Pancreas (tissue), 10 donors: ENCODE data around the gene SERPINC1. TPM values are rescaled to one million over a fixed set of nuclear protein-coding genes. Genes with fewer than 3 reads are reported as not detected.
"Not testable (repeated sequence)": the region's sequence is repeated elsewhere in the genome, so short reads cannot be mapped to it uniquely, and the experiment has no call there.

Experiments used
- ATAC-seq, 4 donors: fragments of 200-7000 bp; cut with Tn5 transposase; one replicate each; pipeline versions ENCODE4 v1.8.0 to v1.9.1; 2020; ENCODE audit warnings: mild to moderate bottlenecking in 4 of 4, moderate library complexity in 4 of 4
- DNase-seq, 6 donors: peaks; one replicate each; pipeline ENCODE4 v3.0.0-alpha.2; 2020
- FAIRE-seq: peaks from 2 replicates; lab custom pipeline; 2012; peaks lifted over from hg19 to GRCh38; lab: Jason Lieb, UNC
- H3K27ac ChIP-seq, 4 donors: fragments of 200-600 bp; sonication (generic); 1 replicate in 3 of 4; 2 replicates in 1 of 4; pipeline versions ENCODE4 v1.5.0 to v1.8.0; 2020
- H3K27me3 ChIP-seq, 4 donors: fragments of 200-600 bp; one replicate each; pipeline ENCODE4 v1.8.0; 2021
- H3K36me3 ChIP-seq, 3 donors: fragments of 200-600 bp; sonication (generic) in 1 of 3; one replicate each; pipeline versions ENCODE4 v1.5.0 to v1.8.0; 2020 to 2021
- H3K4me1 ChIP-seq, 3 donors: fragments of 200-600 bp; one replicate each; pipeline ENCODE4 v1.8.0; 2021
- H3K4me3 ChIP-seq, 4 donors: fragments of 200-600 bp; sonication (generic) in 2 of 4; one replicate each; pipeline versions ENCODE4 v1.5.0 to v1.8.0; 2020 to 2021
- H3K9me3 ChIP-seq, 4 donors: fragments of 200-600 bp; one replicate each; pipeline ENCODE4 v1.8.0; 2021
- WGBS, 2 donors: extraction: QIAGEN DNeasy Blood & Tissue Kit; methylation state at CpG; one replicate each; pipeline ENCODE4 v1.1.7; 2013; 5-methylcytosine and 5-hydroxymethylcytosine counted together
- intact Hi-C, 3 donors: fragments of 100-400 bp; cut with DNase I; formaldehyde crosslinking; loops; one replicate each; pipeline versions ENCODE4 v1.11.1 to v1.14.2; 2022
- polyA plus RNA-seq, 2 donors: library from polyadenylated mRNA; stranded (reverse); fragments of 200-250 nt; gene quantifications; one replicate each; pipeline ENCODE4 v1.2.3, GENCODE V29; 2013
- total RNA-seq, 6 donors: library from RNA; stranded (reverse); fragmentation: NEBNext Ultra II Directional in 4 of 6; extraction: Animal tissue kit (Norgen Biotek cat#: 25700) in 4 of 6; gene quantifications; one replicate each; pipeline versions ENCODE4 v1.2.1 to v1.2.4, GENCODE V29; 2021 to 2023
- TF ChIP-seq, protein P1 (sequence below), 4 donors: fragments of 200-600 bp; sonication (generic) in 3 of 4; IDR thresholded peaks; one replicate each; pipeline versions ENCODE4 v1.5.0 to v1.8.0; 2021; ENCODE audit warnings: antibody characterized with exemption in 4 of 4
- donor health status: healthy with polysubstance abuse.
- donor health status: DM: no; HTN: no; CAD: no; lungs with moderate emphysema.
- donor health status: DM: no; HTN: no; CAD: no.
- donor health status: control.
- donor health status: control.
- donor health status: Bipolar disorder and iron deficiency.
- donor health status: DM: yes; HTN: yes; CAD: no.
- donor health status: DM: no; HTN: no; CAD: no.
- donor health status: DM: no; HTN: no; CAD: no.
- donor health status: DM: yes; HTN: yes; CAD: no.

Gene SERPINC1
- total and polyA plus RNA-seq, 8 donors = 0.16 to 1.2 TPM; not detected in 6

DNA sequence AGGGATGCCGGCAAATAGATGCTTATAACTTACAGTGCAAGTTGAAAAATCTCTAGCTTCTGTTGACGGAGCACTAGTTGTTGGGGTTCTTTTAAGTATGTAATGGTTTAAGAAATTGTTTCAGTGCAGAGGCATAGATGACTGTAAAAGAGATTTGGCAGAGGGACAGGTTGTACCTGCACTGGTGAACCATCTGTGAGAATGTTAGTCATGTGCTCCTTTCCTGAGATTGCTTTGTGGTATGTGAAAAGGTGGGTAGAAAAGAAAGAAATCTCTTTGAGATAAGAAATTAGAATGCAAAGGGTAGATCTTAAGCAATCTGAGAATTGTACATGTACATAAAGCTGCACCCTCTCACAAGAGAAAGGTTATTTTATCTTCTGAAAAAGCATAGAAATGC lies 29.5 kb downstream of the SERPINC1 start:
- no peak for ATAC-seq
- Histone ChIP-seq H3K36me3 (peaks cover 0 to 18% (median 9%) of the 10 kb centered on the region in 3 donors), H3K4me3 (no peak overlapping the region), H3K27me3 (no peaks in the 10 kb centered on the region), H3K27ac (no peak overlapping the region), H3K9me3 (no peaks in the 10 kb centered on the region), H3K4me1 (no peaks in the 10 kb centered on the region)
- FAIRE-seq = no peak
- intact Hi-C loops = no loop called here
- DNase-seq = no peak
- TF ChIP-seq, protein P1, sequence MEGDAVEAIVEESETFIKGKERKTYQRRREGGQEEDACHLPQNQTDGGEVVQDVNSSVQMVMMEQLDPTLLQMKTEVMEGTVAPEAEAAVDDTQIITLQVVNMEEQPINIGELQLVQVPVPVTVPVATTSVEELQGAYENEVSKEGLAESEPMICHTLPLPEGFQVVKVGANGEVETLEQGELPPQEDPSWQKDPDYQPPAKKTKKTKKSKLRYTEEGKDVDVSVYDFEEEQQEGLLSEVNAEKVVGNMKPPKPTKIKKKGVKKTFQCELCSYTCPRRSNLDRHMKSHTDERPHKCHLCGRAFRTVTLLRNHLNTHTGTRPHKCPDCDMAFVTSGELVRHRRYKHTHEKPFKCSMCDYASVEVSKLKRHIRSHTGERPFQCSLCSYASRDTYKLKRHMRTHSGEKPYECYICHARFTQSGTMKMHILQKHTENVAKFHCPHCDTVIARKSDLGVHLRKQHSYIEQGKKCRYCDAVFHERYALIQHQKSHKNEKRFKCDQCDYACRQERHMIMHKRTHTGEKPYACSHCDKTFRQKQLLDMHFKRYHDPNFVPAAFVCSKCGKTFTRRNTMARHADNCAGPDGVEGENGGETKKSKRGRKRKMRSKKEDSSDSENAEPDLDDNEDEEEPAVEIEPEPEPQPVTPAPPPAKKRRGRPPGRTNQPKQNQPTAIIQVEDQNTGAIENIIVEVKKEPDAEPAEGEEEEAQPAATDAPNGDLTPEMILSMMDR (IDR thresholded peaks at IDR 0.05) = no peak
- WGBS, 2 donors = 97% methylated on average over 2 of the region's 2 CpGs

DNA sequence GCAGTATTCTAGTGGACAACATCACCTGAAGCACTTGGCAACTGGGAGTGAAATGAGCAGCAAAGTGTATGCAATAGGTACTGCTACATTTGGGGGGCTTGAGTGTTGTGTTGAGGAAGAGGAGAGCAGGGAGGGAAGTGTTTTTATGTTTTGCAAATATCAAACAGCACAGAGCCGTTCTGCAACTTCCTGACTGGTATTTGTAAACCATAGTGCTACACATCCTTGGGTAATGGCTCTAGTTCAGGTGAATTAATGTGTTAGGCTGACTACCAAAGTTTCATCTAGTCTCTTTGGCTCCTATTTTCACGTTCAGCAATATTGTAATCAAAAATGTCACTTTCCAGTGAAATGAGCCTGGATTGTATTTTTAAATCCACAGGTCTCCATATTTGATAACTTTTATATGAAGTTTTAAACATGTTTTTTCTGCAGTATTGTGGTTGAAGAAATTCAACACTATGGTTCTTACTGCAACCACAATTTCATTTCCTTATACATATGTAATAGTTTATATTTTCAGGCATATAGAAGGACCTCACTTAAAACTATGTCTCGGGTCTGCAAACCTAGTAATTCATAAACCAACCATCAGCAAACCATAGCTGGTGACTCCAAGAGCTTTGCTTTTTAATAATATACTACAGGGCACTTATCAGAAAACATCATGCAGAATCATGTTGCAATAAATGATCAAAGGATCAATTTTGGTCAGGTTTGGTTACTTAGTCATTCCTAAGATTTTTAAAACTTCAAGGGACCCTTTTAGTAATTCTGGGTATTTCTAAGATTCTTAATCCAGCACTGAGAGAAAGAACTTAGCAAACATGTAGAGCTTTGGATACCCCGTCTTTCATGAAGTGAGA lies 30.1 kb downstream of the SERPINC1 start:
- H3K4me3 ChIP-seq = no peak overlapping the region
- intact Hi-C loops = no loop called here
- TF ChIP-seq, protein P1 (IDR thresholded peaks at IDR 0.05) = no peak
- ATAC-seq = no peak
- peaks cover 0 to 18% (median 9%) of the 10 kb centered on the region in 3 donors for H3K36me3 ChIP-seq
- no peak for FAIRE-seq
- no peak for DNase-seq
- 84 to 90% methylated on average over 4 of the region's 4 CpGs for WGBS, 2 donors
- H3K4me1 ChIP-seq = no peaks in the 10 kb centered on the region
- H3K9me3 ChIP-seq = no peaks in the 10 kb centered on the region
- no peak overlapping the region for H3K27ac ChIP-seq
- H3K27me3 ChIP-seq = no peaks in the 10 kb centered on the region

DNA sequence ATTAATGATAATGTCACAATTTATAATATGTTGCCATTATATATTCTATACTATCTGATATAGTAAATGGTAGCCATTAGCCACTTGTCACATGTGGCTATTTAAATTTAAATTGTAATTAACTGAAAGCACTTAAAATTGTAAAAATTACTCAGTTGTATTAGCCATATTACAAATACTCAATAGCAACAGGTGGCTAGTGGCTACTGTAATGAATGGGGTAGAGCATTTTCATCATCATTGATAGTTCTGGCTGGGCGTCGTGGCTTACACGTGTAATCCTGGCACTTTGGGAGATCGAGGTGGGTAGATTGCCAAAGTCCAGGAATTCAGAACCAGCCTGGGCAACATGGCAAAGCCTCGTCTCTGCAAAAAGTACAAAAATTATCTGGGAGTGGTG lies 32.4 kb downstream of the SERPINC1 start:
- Histone ChIP-seq H3K9me3 (no peaks in the 10 kb centered on the region), H3K36me3 (peaks cover 0 to 18% (median 9%) of the 10 kb centered on the region in 3 donors), H3K4me3 (no peak overlapping the region), H3K27me3 (no peaks in the 10 kb centered on the region), H3K27ac (no peak overlapping the region), H3K4me1 (no peaks in the 10 kb centered on the region)
- FAIRE-seq (no peak), ATAC-seq (no peak), DNase-seq (no peak)
- TF ChIP-seq, protein P1 (IDR thresholded peaks at IDR 0.05) = no peak
- intact Hi-C loops = no loop called here
- 93 to 94% methylated on average over 5 of the region's 5 CpGs for WGBS, 2 donors

DNA sequence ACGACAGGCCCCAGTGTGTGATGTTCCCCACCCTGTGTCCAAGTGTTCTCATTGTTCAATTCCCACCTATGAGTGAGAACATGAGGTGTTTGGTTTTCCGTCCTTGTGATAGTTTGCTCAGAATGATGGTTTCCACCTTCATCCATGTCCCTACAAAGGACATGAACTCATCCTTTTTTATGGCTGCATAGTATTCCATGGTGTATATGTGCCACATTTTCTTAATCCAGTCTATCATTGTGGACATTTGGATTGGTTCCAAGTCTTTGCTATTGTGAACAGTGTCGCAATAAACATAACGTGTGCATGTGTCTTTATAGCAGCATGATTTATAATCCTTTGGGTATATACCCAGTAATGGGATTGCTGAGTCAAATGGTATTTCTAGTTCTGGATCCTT lies 36.0 kb downstream of the SERPINC1 start:
- H3K4me1 ChIP-seq, H3K4me3 ChIP-seq, H3K27me3 ChIP-seq, ATAC-seq, intact Hi-C loops, H3K9me3 ChIP-seq, DNase-seq, H3K27ac ChIP-seq, FAIRE-seq: not testable (repeated sequence)
- 79 to 82% methylated on average over 4 of the region's 4 CpGs for WGBS, 2 donors
- peaks cover 0 to 10% (median 7%) of the 10 kb centered on the region in 3 donors for H3K36me3 ChIP-seq

DNA sequence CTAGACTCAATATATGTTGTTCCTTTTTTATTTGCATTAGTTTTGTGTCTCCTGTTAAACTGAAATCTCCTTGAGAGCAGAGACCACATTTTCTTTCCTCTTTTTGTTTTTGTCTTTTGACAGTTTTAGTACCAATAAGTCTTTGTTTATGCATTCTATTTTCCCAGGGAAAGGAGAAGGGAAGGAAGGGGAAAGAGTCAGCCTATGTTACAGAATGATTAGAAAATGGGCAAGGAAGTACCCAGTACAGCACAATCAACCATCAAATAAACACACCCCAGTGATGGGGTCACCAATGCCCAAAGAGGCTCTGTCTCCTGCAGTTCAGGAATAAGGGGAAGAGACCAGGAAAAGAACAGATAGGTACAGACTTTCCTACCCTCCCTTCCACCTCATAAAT lies 38.9 kb downstream of the SERPINC1 start:
- TF ChIP-seq, protein P1 (IDR thresholded peaks at IDR 0.05) = no peak
- no peak overlapping the region for H3K4me3 ChIP-seq
- no peaks in the 10 kb centered on the region for H3K9me3 ChIP-seq
- no peaks in the 10 kb centered on the region for H3K27me3 ChIP-seq
- H3K36me3 ChIP-seq = no peaks in the 10 kb centered on the region
- H3K4me1 ChIP-seq = no peaks in the 10 kb centered on the region
- DNase-seq = no peak
- ATAC-seq = no peak
- no peak overlapping the region for H3K27ac ChIP-seq
- FAIRE-seq = no peak
- intact Hi-C loops = no loop called here
